ENCODE results near the gene HDLBP.
"Not testable (repeated sequence)": the region's sequence is repeated elsewhere in the genome, so short reads cannot be mapped to it uniquely, and the experiment has no call there.

Gene HDLBP

GRCh38 chr2:241205086-241205485 lies 110.4 kb downstream of the HDLBP start:
- DNase-seq, result no peak

- DNase-seq, result no peak
Observed at GRCh38 chr2:241204490-241204889, 111.0 kb downstream of the HDLBP start.

- DNase-seq, result no peak
Observed at GRCh38 chr2:241204010-241204384, 111.5 kb downstream of the HDLBP start.

- DNase-seq, result no peak
Observed at GRCh38 chr2:241203218-241204009, 112.1 kb downstream of the HDLBP start.

- no peak for DNase-seq
Observed at GRCh38 chr2:241202681-241203080, 112.8 kb downstream of the HDLBP start.

- no peak for DNase-seq
Observed at GRCh38 chr2:241202268-241202585, 113.2 kb downstream of the HDLBP start.

- no peak for DNase-seq
Observed at GRCh38 chr2:241201445-241202267, 113.8 kb downstream of the HDLBP start.

GRCh38 chr2:241200822-241201395 lies 114.6 kb downstream of the HDLBP start:
- DNase-seq, result no peak

- no peak for DNase-seq
Observed at GRCh38 chr2:241199897-241200821, 115.3 kb downstream of the HDLBP start.

- no peak for DNase-seq
Observed at GRCh38 chr2:241199286-241199685, 116.2 kb downstream of the HDLBP start.

GRCh38 chr2:241198381-241199279 lies 116.8 kb downstream of the HDLBP start:
- no peak for DNase-seq

GRCh38 chr2:241197947-241198346 lies 117.5 kb downstream of the HDLBP start:
- no peak for DNase-seq

- not testable (repeated sequence) for DNase-seq
Observed at GRCh38 chr2:241197246-241197645, 118.2 kb downstream of the HDLBP start.

GRCh38 chr2:241195506-241196130 lies 119.9 kb downstream of the HDLBP start:
- DNase-seq, result no peak

GRCh38 chr2:241194811-241195210 lies 120.7 kb downstream of the HDLBP start:
- no peak for DNase-seq

- DNase-seq, result no peak
Observed at GRCh38 chr2:241193271-241193670, 122.2 kb downstream of the HDLBP start.

- no peak for DNase-seq
Observed at GRCh38 chr2:241191081-241191480, 124.4 kb downstream of the HDLBP start.

GRCh38 chr2:241190291-241190981 lies 125.0 kb downstream of the HDLBP start:
- DNase-seq, result no peak

- no peak for DNase-seq
Observed at GRCh38 chr2:241189856-241190201, 125.6 kb downstream of the HDLBP start.

GRCh38 chr2:241189093-241189855 lies 126.2 kb downstream of the HDLBP start:
- no peak for DNase-seq
